Gastrocnemius medialis (tissue), 4 donors: ENCODE measurements around the gene SNAPC4.

Source experiments
- POLR2A ChIP-seq, 2 donors: fragments of 450-650 bp; IDR thresholded peaks; one replicate each; pipeline ENCODE4 v1.6.1; 2017; ENCODE audit warnings: antibody characterized with exemption in 2 of 2, mild to moderate bottlenecking in 2 of 2, moderate library complexity in 2 of 2
- TF ChIP-seq, protein P1 (sequence below), 5 experiments: fragments of 450-650 bp in 3 of 5; fragments of 200-600 bp in 2 of 5; sonication (generic) in 2 of 5; IDR thresholded peaks in 4 of 5; conservative IDR thresholded peaks in 1 of 5; 1 replicate in 4 of 5; 2 replicates in 1 of 5; pipeline ENCODE4 v1.5.1; 2016 to 2019; ENCODE audit warnings: antibody characterized with exemption in 5 of 5, mild to moderate bottlenecking in 3 of 5, moderate library complexity in 3 of 5

DNA sequence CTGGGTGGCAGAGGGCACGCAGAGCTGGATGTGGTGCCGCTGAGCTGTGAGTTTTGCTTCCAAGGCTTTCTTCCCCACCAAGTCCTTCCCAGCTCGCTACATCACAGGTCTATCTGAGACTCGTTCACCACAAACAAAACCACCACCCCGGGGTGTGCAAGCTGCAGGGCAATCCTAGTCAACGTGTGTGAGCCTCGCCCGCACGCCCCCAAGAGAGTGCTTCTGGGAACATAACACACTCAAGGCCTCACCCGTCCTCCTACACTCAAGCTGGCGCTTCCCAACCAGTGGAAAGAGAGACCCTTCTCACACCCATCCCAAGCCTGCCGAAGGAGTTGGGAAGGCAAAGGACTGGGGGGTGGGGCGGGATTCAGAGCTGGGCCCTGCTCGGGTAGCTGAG lies 10.6 kb downstream of the SNAPC4 start:
- TF ChIP-seq, protein P1, sequence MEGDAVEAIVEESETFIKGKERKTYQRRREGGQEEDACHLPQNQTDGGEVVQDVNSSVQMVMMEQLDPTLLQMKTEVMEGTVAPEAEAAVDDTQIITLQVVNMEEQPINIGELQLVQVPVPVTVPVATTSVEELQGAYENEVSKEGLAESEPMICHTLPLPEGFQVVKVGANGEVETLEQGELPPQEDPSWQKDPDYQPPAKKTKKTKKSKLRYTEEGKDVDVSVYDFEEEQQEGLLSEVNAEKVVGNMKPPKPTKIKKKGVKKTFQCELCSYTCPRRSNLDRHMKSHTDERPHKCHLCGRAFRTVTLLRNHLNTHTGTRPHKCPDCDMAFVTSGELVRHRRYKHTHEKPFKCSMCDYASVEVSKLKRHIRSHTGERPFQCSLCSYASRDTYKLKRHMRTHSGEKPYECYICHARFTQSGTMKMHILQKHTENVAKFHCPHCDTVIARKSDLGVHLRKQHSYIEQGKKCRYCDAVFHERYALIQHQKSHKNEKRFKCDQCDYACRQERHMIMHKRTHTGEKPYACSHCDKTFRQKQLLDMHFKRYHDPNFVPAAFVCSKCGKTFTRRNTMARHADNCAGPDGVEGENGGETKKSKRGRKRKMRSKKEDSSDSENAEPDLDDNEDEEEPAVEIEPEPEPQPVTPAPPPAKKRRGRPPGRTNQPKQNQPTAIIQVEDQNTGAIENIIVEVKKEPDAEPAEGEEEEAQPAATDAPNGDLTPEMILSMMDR (IDR thresholded peaks at IDR 0.05 in 4 of 5, conservative IDR thresholded peaks at IDR 0.05 in 1 of 5) = no peak
- no peak for TF ChIP-seq POLR2A (IDR thresholded peaks at IDR 0.05)
